ENCODE measurements around the gene PTCH2. TPM values are rescaled to one million over a fixed set of nuclear protein-coding genes. Genes with fewer than 3 reads are reported as not detected.

PTCH2 gene
- total RNA-seq, 1 donor from 2014 or later = 1.6 TPM

- no peak overlapping the region for H3K9ac ChIP-seq (ENCODE audit: low read depth in 1 of 3, low read length in 3 of 3)
- peaks cover 0 to 9% (median 3%) of the 10 kb centered on the region in 3 donors for H3K4me1 ChIP-seq (ENCODE audit: control insufficient read depth in 3 of 3, insufficient read depth in 3 of 3, low read length in 3 of 3)
- H3K27ac ChIP-seq (ENCODE audit: low read depth, low read length) = no peak overlapping the region
- peaks cover 6 to 18% (median 12%) of the 10 kb centered on the region in 3 donors for H3K36me3 ChIP-seq (ENCODE audit: control insufficient read depth in 3 of 3, insufficient read depth in 3 of 3, low read length in 3 of 3)
- H3K4me3 ChIP-seq (ENCODE audit: low read length in 3 of 3) = no peak overlapping the region
- H3K9me3 ChIP-seq (ENCODE audit: control insufficient read depth in 3 of 3, low read length in 3 of 3) = no peaks in the 10 kb centered on the region
- H3K27me3 ChIP-seq (ENCODE audit: control insufficient read depth in 3 of 3, insufficient read depth in 3 of 3, low read length in 3 of 3) = no peaks in the 10 kb centered on the region
Observed at GRCh38 chr1:44860891-44861425, 17.9 kb upstream of the PTCH2 start.

GRCh38 chr1:44860331-44860730, 17.3 kb upstream of the PTCH2 start:
- no peak overlapping the region for H3K9ac ChIP-seq (ENCODE audit: low read depth in 1 of 3, low read length in 3 of 3)
- H3K36me3 ChIP-seq (ENCODE audit: control insufficient read depth in 3 of 3, insufficient read depth in 3 of 3, low read length in 3 of 3) = peaks cover 10 to 22% (median 12%) of the 10 kb centered on the region in 3 donors
- H3K4me3 ChIP-seq (ENCODE audit: low read length in 3 of 3) = no peak overlapping the region
- no peaks in the 10 kb centered on the region for H3K9me3 ChIP-seq (ENCODE audit: control insufficient read depth in 3 of 3, low read length in 3 of 3)
- H3K27me3 ChIP-seq (ENCODE audit: control insufficient read depth in 3 of 3, insufficient read depth in 3 of 3, low read length in 3 of 3) = no peaks in the 10 kb centered on the region
- H3K27ac ChIP-seq (ENCODE audit: low read depth, low read length) = no peak overlapping the region
- H3K4me1 ChIP-seq (ENCODE audit: control insufficient read depth in 3 of 3, insufficient read depth in 3 of 3, low read length in 3 of 3) = peaks cover 0 to 9% (median 3%) of the 10 kb centered on the region in 3 donors

- Histone ChIP-seq H3K9me3 (ENCODE audit: control insufficient read depth in 3 of 3, low read length in 3 of 3) (no peaks in the 10 kb centered on the region), H3K27me3 (ENCODE audit: control insufficient read depth in 3 of 3, insufficient read depth in 3 of 3, low read length in 3 of 3) (no peaks in the 10 kb centered on the region), H3K4me1 (ENCODE audit: control insufficient read depth in 3 of 3, insufficient read depth in 3 of 3, low read length in 3 of 3) (peaks cover 0 to 9% (median 3%) of the 10 kb centered on the region in 3 donors), H3K27ac (ENCODE audit: low read depth, low read length) (no peak overlapping the region), H3K4me3 (ENCODE audit: low read length in 3 of 3) (no peak overlapping the region), H3K9ac (ENCODE audit: low read depth in 1 of 3, low read length in 3 of 3) (no peak overlapping the region), H3K36me3 (ENCODE audit: control insufficient read depth in 3 of 3, insufficient read depth in 3 of 3, low read length in 3 of 3) (peaks cover 12 to 22% (median 19%) of the 10 kb centered on the region in 3 donors)
Observed at GRCh38 chr1:44857446-44857845, 14.4 kb upstream of the PTCH2 start.

- Histone ChIP-seq H3K9ac (ENCODE audit: low read depth in 1 of 3, low read length in 3 of 3) (no peak overlapping the region), H3K36me3 (ENCODE audit: control insufficient read depth in 3 of 3, insufficient read depth in 3 of 3, low read length in 3 of 3) (peaks cover 12 to 20% (median 15%) of the 10 kb centered on the region in 3 donors)
Observed at GRCh38 chr1:44855742-44856141, 12.7 kb upstream of the PTCH2 start.

GRCh38 chr1:44854970-44855369, 11.9 kb upstream of the PTCH2 start:
- Histone ChIP-seq H3K27me3 (ENCODE audit: control insufficient read depth in 3 of 3, insufficient read depth in 3 of 3, low read length in 3 of 3) (no peaks in the 10 kb centered on the region), H3K4me3 (ENCODE audit: low read length in 3 of 3) (no peak overlapping the region), H3K9ac (ENCODE audit: low read depth in 1 of 3, low read length in 3 of 3) (no peak overlapping the region), H3K9me3 (ENCODE audit: control insufficient read depth in 3 of 3, low read length in 3 of 3) (no peaks in the 10 kb centered on the region), H3K4me1 (ENCODE audit: control insufficient read depth in 3 of 3, insufficient read depth in 3 of 3, low read length in 3 of 3) (no peaks in the 10 kb centered on the region), H3K36me3 (ENCODE audit: control insufficient read depth in 3 of 3, insufficient read depth in 3 of 3, low read length in 3 of 3) (peaks cover 18 to 27% (median 19%) of the 10 kb centered on the region in 3 donors), H3K27ac (ENCODE audit: low read depth, low read length) (no peak overlapping the region)

More at GRCh38 chr1:44855742-44856141, 12.7 kb upstream of the PTCH2 start:
- Histone ChIP-seq H3K27me3 (ENCODE audit: control insufficient read depth in 3 of 3, insufficient read depth in 3 of 3, low read length in 3 of 3) (no peaks in the 10 kb centered on the region), H3K9me3 (ENCODE audit: control insufficient read depth in 3 of 3, low read length in 3 of 3) (no peaks in the 10 kb centered on the region), H3K27ac (ENCODE audit: low read depth, low read length) (no peak overlapping the region), H3K4me3 (ENCODE audit: low read length in 3 of 3) (no peak overlapping the region), H3K4me1 (ENCODE audit: control insufficient read depth in 3 of 3, insufficient read depth in 3 of 3, low read length in 3 of 3) (peaks cover 0 to 5% (median 0%) of the 10 kb centered on the region in 3 donors)

- no peak overlapping the region for H3K9ac ChIP-seq (ENCODE audit: low read depth in 1 of 3, low read length in 3 of 3)
- H3K4me1 ChIP-seq (ENCODE audit: control insufficient read depth in 3 of 3, insufficient read depth in 3 of 3, low read length in 3 of 3) = no peaks in the 10 kb centered on the region
- H3K27ac ChIP-seq (ENCODE audit: low read depth, low read length) = no peak overlapping the region
- H3K36me3 ChIP-seq (ENCODE audit: control insufficient read depth in 3 of 3, insufficient read depth in 3 of 3, low read length in 3 of 3) = peaks cover 18 to 29% (median 20%) of the 10 kb centered on the region in 3 donors
- no peaks in the 10 kb centered on the region for H3K27me3 ChIP-seq (ENCODE audit: control insufficient read depth in 3 of 3, insufficient read depth in 3 of 3, low read length in 3 of 3)
- no peaks in the 10 kb centered on the region for H3K9me3 ChIP-seq (ENCODE audit: control insufficient read depth in 3 of 3, low read length in 3 of 3)
- no peak overlapping the region for H3K4me3 ChIP-seq (ENCODE audit: low read length in 3 of 3)
Observed at GRCh38 chr1:44853201-44853600, 10.1 kb upstream of the PTCH2 start.

- Histone ChIP-seq H3K4me1 (ENCODE audit: control insufficient read depth in 3 of 3, insufficient read depth in 3 of 3, low read length in 3 of 3) (no peaks in the 10 kb centered on the region), H3K27me3 (ENCODE audit: control insufficient read depth in 3 of 3, insufficient read depth in 3 of 3, low read length in 3 of 3) (no peaks in the 10 kb centered on the region), H3K9me3 (ENCODE audit: control insufficient read depth in 3 of 3, low read length in 3 of 3) (no peaks in the 10 kb centered on the region), H3K9ac (ENCODE audit: low read depth in 1 of 3, low read length in 3 of 3) (no peak overlapping the region), H3K36me3 (ENCODE audit: control insufficient read depth in 3 of 3, insufficient read depth in 3 of 3, low read length in 3 of 3) (peaks cover 11 to 25% (median 13%) of the 10 kb centered on the region in 3 donors), H3K27ac (ENCODE audit: low read depth, low read length) (no peak overlapping the region), H3K4me3 (ENCODE audit: low read length in 3 of 3) (no peak overlapping the region)
Observed at GRCh38 chr1:44851308-44851707, 8.3 kb upstream of the PTCH2 start.

GRCh38 chr1:44849575-44850132, 6.6 kb upstream of the PTCH2 start:
- Histone ChIP-seq H3K9ac (ENCODE audit: low read depth in 1 of 3, low read length in 3 of 3) (no peak overlapping the region), H3K9me3 (ENCODE audit: control insufficient read depth in 3 of 3, low read length in 3 of 3) (no peaks in the 10 kb centered on the region), H3K36me3 (ENCODE audit: control insufficient read depth in 3 of 3, insufficient read depth in 3 of 3, low read length in 3 of 3) (peaks cover 5 to 17% (median 11%) of the 10 kb centered on the region in 3 donors), H3K4me1 (ENCODE audit: control insufficient read depth in 3 of 3, insufficient read depth in 3 of 3, low read length in 3 of 3) (no peaks in the 10 kb centered on the region), H3K27me3 (ENCODE audit: control insufficient read depth in 3 of 3, insufficient read depth in 3 of 3, low read length in 3 of 3) (no peaks in the 10 kb centered on the region), H3K27ac (ENCODE audit: low read depth, low read length) (no peak overlapping the region), H3K4me3 (ENCODE audit: low read length in 3 of 3) (no peak overlapping the region)

- Histone ChIP-seq H3K4me3 (ENCODE audit: low read length in 3 of 3) (no peak overlapping the region), H3K27ac (ENCODE audit: low read depth, low read length) (no peak overlapping the region), H3K9ac (ENCODE audit: low read depth in 1 of 3, low read length in 3 of 3) (no peak overlapping the region), H3K9me3 (ENCODE audit: control insufficient read depth in 3 of 3, low read length in 3 of 3) (no peaks in the 10 kb centered on the region), H3K27me3 (ENCODE audit: control insufficient read depth in 3 of 3, insufficient read depth in 3 of 3, low read length in 3 of 3) (no peaks in the 10 kb centered on the region), H3K4me1 (ENCODE audit: control insufficient read depth in 3 of 3, insufficient read depth in 3 of 3, low read length in 3 of 3) (no peaks in the 10 kb centered on the region), H3K36me3 (ENCODE audit: control insufficient read depth in 3 of 3, insufficient read depth in 3 of 3, low read length in 3 of 3) (peaks cover 5 to 12% (median 9%) of the 10 kb centered on the region in 3 donors)
Observed at GRCh38 chr1:44848456-44849181, 5.6 kb upstream of the PTCH2 start.

- Histone ChIP-seq H3K4me3 (ENCODE audit: low read length in 3 of 3) (no peak overlapping the region), H3K9me3 (ENCODE audit: control insufficient read depth in 3 of 3, low read length in 3 of 3) (no peaks in the 10 kb centered on the region), H3K9ac (ENCODE audit: low read depth in 1 of 3, low read length in 3 of 3) (no peak overlapping the region), H3K27ac (ENCODE audit: low read depth, low read length) (no peak overlapping the region), H3K27me3 (ENCODE audit: control insufficient read depth in 3 of 3, insufficient read depth in 3 of 3, low read length in 3 of 3) (no peaks in the 10 kb centered on the region), H3K4me1 (ENCODE audit: control insufficient read depth in 3 of 3, insufficient read depth in 3 of 3, low read length in 3 of 3) (peaks cover 0 to under 1% (median 0%) of the 10 kb centered on the region in 3 donors), H3K36me3 (ENCODE audit: control insufficient read depth in 3 of 3, insufficient read depth in 3 of 3, low read length in 3 of 3) (peaks cover 5 to 12% (median 8%) of the 10 kb centered on the region in 3 donors)
Observed at GRCh38 chr1:44847845-44848244, 4.8 kb upstream of the PTCH2 start.
